Muscle layer of duodenum (tissue), 2 donors: ENCODE results near the gene SFRP4.
A peak's percentile ranks its signal among the peaks of the same experiment; 100 is the strongest.
"Not testable (repeated sequence)": the region's sequence is repeated elsewhere in the genome, so short reads cannot be mapped to it uniquely, and the experiment has no call there.

Experiments used
- H3K27ac ChIP-seq: one replicate; pipeline ENCODE4 v1.7.0; 2013; ENCODE audit warnings: mild to moderate bottlenecking, low read length
- H3K27me3 ChIP-seq: one replicate; pipeline ENCODE4 v1.7.0; 2013; ENCODE audit warnings: low read depth, mild to moderate bottlenecking, control low read depth, low read length
- H3K36me3 ChIP-seq, 2 donors: one replicate each; pipeline ENCODE4 v1.7.0; 2013; ENCODE audit warnings: low read length in 2 of 2, control low read depth in 1 of 2, mild to moderate bottlenecking in 1 of 2; ENCODE audit not compliant: insufficient read depth in 2 of 2, control insufficient read depth in 1 of 2
- H3K4me1 ChIP-seq, 2 donors: one replicate each; pipeline ENCODE4 v1.7.0; 2013; ENCODE audit warnings: low read length in 2 of 2, mild to moderate bottlenecking in 2 of 2, control low read depth in 1 of 2, moderate library complexity in 1 of 2; ENCODE audit not compliant: insufficient read depth in 2 of 2, control insufficient read depth in 1 of 2
- H3K4me3 ChIP-seq, 2 donors: one replicate each; pipeline ENCODE4 v1.7.0; 2013; ENCODE audit warnings: low read length in 2 of 2, low read depth in 1 of 2, mild to moderate bottlenecking in 1 of 2
- H3K9me3 ChIP-seq, 2 donors: one replicate each; pipeline ENCODE4 v1.7.0; 2013; ENCODE audit warnings: low read length in 2 of 2, control low read depth in 1 of 2, mild to moderate bottlenecking in 1 of 2; ENCODE audit not compliant: control insufficient read depth in 1 of 2
- donor health status: healthy.

SFRP4 gene

GRCh38 chr7:37916673-37917660 is at the start of gene SFRP4:
Gene SFRP4 (minus strand): TSS chr7:37916817. CDS start chr7:37916537, 280 bp downstream.
- H3K4me1 ChIP-seq: peaks cover 4 to 35% of the 10 kb centered on the region in 2 donors
- no peaks in the 10 kb centered on the region for H3K36me3 ChIP-seq
- no peaks in the 10 kb centered on the region for H3K27me3 ChIP-seq
- H3K4me3 ChIP-seq: peak within 1 kb of the TSS; percentile 59 to 82
- no peaks in the 10 kb centered on the region for H3K9me3 ChIP-seq
- H3K27ac ChIP-seq: no peak within 1 kb of the TSS

GRCh38 chr7:37964196-37964595 is 47.6 kb upstream of the SFRP4 start:
- H3K4me1 ChIP-seq: no peaks in the 10 kb centered on the region
- no peaks in the 10 kb centered on the region for H3K9me3 ChIP-seq
- no peaks in the 10 kb centered on the region for H3K27me3 ChIP-seq
- no peak overlapping the region for H3K27ac ChIP-seq
- H3K4me3 ChIP-seq: no peak overlapping the region
- no peaks in the 10 kb centered on the region for H3K36me3 ChIP-seq

- H3K9me3 ChIP-seq: no peaks in the 10 kb centered on the region
- no peak overlapping the region for H3K27ac ChIP-seq
- no peaks in the 10 kb centered on the region for H3K27me3 ChIP-seq
- H3K36me3 ChIP-seq: no peaks in the 10 kb centered on the region
- no peak overlapping the region for H3K4me3 ChIP-seq
- H3K4me1 ChIP-seq: no peaks in the 10 kb centered on the region
Observed at GRCh38 chr7:37961251-37961650, 44.6 kb upstream of the SFRP4 start.

- H3K36me3 ChIP-seq: no peaks in the 10 kb centered on the region
- H3K4me1 ChIP-seq: no peaks in the 10 kb centered on the region
- no peaks in the 10 kb centered on the region for H3K27me3 ChIP-seq
- H3K9me3 ChIP-seq: no peaks in the 10 kb centered on the region
- no peak overlapping the region for H3K4me3 ChIP-seq
- no peak overlapping the region for H3K27ac ChIP-seq
Observed at GRCh38 chr7:37960483-37960882, 43.9 kb upstream of the SFRP4 start.

- no peaks in the 10 kb centered on the region for H3K36me3 ChIP-seq
- H3K4me1 ChIP-seq: no peaks in the 10 kb centered on the region
- H3K4me3 ChIP-seq: no peak overlapping the region
- H3K27ac ChIP-seq: no peak overlapping the region
- no peaks in the 10 kb centered on the region for H3K9me3 ChIP-seq
- no peaks in the 10 kb centered on the region for H3K27me3 ChIP-seq
Observed at GRCh38 chr7:37957221-37957970, 40.8 kb upstream of the SFRP4 start.

GRCh38 chr7:37956791-37957190 is 40.2 kb upstream of the SFRP4 start:
- H3K4me3 ChIP-seq: no peak overlapping the region
- no peaks in the 10 kb centered on the region for H3K27me3 ChIP-seq
- H3K36me3 ChIP-seq: no peaks in the 10 kb centered on the region
- H3K9me3 ChIP-seq: no peaks in the 10 kb centered on the region
- H3K27ac ChIP-seq: no peak overlapping the region
- no peaks in the 10 kb centered on the region for H3K4me1 ChIP-seq

- not testable (repeated sequence) for H3K4me3 ChIP-seq, H3K36me3 ChIP-seq, H3K27ac ChIP-seq, H3K4me1 ChIP-seq, H3K27me3 ChIP-seq, H3K9me3 ChIP-seq
Observed at GRCh38 chr7:37954217-37954616, 37.6 kb upstream of the SFRP4 start.

- Histone ChIP-seq H3K27me3 (no peaks in the 10 kb centered on the region), H3K4me3 (no peak overlapping the region), H3K4me1 (no peaks in the 10 kb centered on the region), H3K9me3 (no peaks in the 10 kb centered on the region), H3K36me3 (peaks cover 7% of the 10 kb centered on the region in 2 donors), H3K27ac (no peak overlapping the region)
Observed at GRCh38 chr7:37952240-37952639, 35.6 kb upstream of the SFRP4 start.

GRCh38 chr7:37947941-37948210 is 31.3 kb upstream of the SFRP4 start:
- H3K4me1 ChIP-seq: peaks cover 3 to 4% of the 10 kb centered on the region in 2 donors
- no peaks in the 10 kb centered on the region for H3K9me3 ChIP-seq
- no peaks in the 10 kb centered on the region for H3K27me3 ChIP-seq
- no peak overlapping the region for H3K27ac ChIP-seq
- no peak overlapping the region for H3K4me3 ChIP-seq
- peaks cover 7% of the 10 kb centered on the region in 2 donors for H3K36me3 ChIP-seq

GRCh38 chr7:37947138-37947940 is 30.7 kb upstream of the SFRP4 start:
- Histone ChIP-seq H3K9me3 (no peaks in the 10 kb centered on the region), H3K4me1 (peaks cover 3 to 5% of the 10 kb centered on the region in 2 donors), H3K4me3 (no peak overlapping the region), H3K27me3 (no peaks in the 10 kb centered on the region), H3K36me3 (peaks cover 7% of the 10 kb centered on the region in 2 donors), H3K27ac (no peak overlapping the region)

GRCh38 chr7:37945336-37945735 is 28.7 kb upstream of the SFRP4 start:
- H3K27ac ChIP-seq: no peak overlapping the region
- peaks cover 0 to 7% of the 10 kb centered on the region in 2 donors for H3K36me3 ChIP-seq
- no peak overlapping the region for H3K4me3 ChIP-seq
- H3K27me3 ChIP-seq: no peaks in the 10 kb centered on the region
- no peaks in the 10 kb centered on the region for H3K9me3 ChIP-seq
- peaks cover 3 to 5% of the 10 kb centered on the region in 2 donors for H3K4me1 ChIP-seq
